GM15510 (cell line): Measurements from ENCODE around the gene HLA-A.

Experiments used
- POLR2A ChIP-seq: IDR thresholded peaks from 3 replicates; pipeline ENCODE4 v1.6.1; 2011; ENCODE audit warnings: borderline replicate concordance; ENCODE audit not compliant: insufficient read length; ENCODE audit errors: extremely low read depth

The HLA-A gene

DNA sequence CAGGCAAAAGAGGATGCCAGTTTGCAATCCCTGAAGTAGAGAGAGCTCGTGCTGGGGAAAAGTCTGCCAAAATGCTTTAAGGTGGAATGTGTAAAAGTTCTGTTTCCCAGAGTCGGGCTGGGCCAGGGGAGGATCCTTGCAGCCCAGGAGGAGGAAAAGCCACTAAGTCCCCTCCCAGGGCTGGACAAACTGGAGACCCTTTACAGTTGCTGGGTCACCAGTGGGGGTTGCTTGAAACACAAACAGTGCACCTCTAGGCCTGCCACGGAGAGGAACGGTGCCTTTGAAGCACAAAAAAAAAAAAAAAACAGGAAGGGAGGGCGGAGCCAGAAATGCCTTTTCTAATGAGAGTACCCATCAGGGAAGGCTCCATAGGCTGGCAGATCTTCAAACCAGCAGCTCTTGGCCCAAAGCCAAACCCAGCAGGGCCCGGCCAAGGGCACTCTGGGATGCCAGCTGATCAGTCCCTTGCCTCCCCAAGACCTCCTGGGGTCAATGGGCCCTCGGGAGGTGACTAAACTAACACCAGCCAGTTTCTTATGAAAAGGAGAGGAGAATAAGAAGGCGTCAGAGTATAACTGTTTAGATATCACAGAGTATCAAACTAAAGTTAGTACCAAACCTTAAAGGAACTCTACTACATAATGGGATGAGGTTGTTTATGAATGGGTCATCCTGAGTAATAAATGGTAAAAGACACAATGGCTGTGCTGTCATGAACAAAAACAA, 23.7 kb downstream of the HLA-A start:
- no peak for TF ChIP-seq POLR2A

GRCh38 chr6:29967379-29968010, 25.2 kb downstream of the HLA-A start:
- no peak for TF ChIP-seq POLR2A

- TF ChIP-seq POLR2A = no peak
Measured at GRCh38 chr6:29968130-29968529, 25.8 kb downstream of the HLA-A start.

DNA sequence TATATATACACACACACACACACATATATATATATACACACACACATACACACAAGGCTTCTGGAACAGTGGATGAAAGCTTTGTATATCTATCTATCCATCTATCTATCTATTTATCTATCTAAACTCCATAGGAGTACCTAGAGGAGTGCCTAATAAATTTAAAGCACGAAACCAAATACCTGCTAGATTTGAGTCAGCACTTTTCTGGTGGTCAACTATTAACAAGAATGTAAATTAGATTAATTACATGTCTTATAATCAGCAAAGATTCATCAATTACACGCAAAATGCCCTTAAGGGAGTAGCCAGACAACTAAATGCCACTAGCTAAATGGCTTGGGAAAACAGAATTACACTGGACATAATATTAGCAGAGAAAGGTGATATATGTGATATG, 26.6 kb downstream of the HLA-A start:
- no peak for TF ChIP-seq POLR2A

GRCh38 chr6:29970711-29971110, 28.4 kb downstream of the HLA-A start:
- TF ChIP-seq POLR2A = no peak

- TF ChIP-seq POLR2A = no peak
Measured at GRCh38 chr6:29974901-29975560, 32.7 kb downstream of the HLA-A start.

DNA sequence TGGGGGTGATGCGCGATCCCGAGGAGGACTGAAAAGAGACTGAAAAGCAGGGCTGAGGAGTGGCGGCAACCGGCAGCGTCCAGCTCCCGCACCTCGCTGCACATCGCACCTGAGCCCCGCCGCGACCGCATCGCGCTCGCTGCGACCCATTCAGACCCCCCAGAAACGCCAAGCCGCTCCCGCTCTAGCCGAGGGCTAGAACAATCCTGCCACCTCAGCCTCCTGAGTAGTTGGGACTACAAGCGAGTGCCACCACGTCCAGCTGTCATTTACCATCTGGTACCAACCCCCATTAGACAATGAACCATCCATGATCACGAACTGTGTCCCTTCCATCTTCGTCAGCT, 33.2 kb downstream of the HLA-A start:
- TF ChIP-seq POLR2A = no peak

GRCh38 chr6:29976253-29976587, 33.9 kb downstream of the HLA-A start:
- no peak for TF ChIP-seq POLR2A

GRCh38 chr6:29976588-29977424, 34.5 kb downstream of the HLA-A start:
- no peak for TF ChIP-seq POLR2A

DNA sequence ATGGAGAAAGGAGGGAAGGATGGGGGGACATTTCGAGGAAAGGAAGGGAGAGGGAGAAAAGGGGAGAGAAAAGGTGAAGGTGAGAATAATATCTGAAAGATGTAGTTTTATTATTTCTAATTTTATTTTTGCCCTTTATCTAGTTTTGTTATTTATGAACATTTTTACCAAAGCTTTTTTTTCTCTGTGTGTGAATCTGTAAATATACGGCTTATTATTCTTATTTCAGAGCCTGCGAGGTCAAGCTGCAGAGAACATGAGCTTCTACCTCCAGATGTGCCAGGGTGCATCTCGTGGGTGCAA, 35.0 kb downstream of the HLA-A start:
- no peak for TF ChIP-seq POLR2A

DNA sequence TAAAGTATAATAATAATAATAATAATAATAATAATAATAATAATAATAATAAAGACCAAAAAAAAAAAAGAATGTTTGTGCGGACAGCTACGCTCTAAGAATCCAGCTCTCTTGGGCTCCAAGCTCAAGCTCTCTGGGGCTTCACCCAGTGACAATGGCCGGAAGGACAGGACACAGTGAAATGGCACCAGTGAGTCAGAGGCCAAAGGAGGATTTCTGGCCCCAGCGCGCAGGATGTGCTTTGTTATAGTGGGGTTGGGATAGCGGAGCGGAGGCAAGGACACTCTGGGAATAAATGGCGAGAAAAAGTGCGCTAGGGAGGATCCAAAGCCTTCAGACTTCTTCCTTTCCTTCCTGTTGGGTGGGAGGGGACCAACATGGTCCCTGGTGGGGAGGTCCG, 38.2 kb downstream of the HLA-A start:
- no peak for TF ChIP-seq POLR2A

DNA sequence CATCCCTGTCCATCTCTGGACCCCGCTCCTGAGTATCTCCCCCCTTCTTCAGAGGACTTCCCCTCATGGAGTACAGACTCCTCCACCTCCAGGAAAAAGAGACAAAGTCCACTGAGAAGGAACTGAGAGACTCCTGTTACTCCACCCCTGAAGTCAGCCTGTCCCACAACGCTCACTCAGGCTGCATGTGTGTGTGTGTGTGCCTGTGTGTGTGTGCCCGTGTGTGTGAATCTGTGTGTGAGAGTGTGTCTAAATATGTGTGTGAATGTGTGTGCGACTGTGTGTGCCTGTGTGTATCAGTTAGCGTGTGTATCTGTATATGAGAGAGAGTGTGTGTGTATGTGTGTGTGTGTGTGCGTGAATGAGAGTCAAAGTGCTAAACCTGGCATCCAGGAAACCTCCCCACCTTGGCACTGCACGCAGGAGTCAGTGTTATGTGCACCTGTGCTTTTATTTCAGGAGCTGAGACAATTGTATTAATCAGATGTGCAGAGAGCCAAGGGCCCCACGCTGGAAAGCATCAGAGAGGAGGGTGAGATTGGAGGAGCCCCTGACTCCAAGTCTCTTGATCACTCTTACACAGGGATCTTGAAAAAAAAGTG, 39.0 kb downstream of the HLA-A start:
- TF ChIP-seq POLR2A = no peak

- no peak for TF ChIP-seq POLR2A
Measured at GRCh38 chr6:29982097-29982496, 39.8 kb downstream of the HLA-A start.

- TF ChIP-seq POLR2A = no peak
Measured at GRCh38 chr6:29984232-29984631, 41.9 kb downstream of the HLA-A start.

GRCh38 chr6:29984992-29985391, 42.7 kb downstream of the HLA-A start:
- TF ChIP-seq POLR2A = no peak
